Chondrocyte (in vitro differentiated cells): ENCODE data around the gene TRABD2B. TPM values are rescaled to one million over a fixed set of nuclear protein-coding genes. Genes with fewer than 3 reads are reported as not detected.

ENCODE experiments used
- DNase-seq: peaks from one replicate; pipeline ENCODE4 v3.0.0; 2021; ENCODE audit warnings: mixed read lengths, low spot score
- H3K27ac Mint-ChIP-seq: one replicate; pipeline ENCODE4 v1.8.0; 2021; ENCODE audit warnings: mild to moderate bottlenecking, moderate library complexity, mixed read lengths; ENCODE audit not compliant: unreplicated experiment
- H3K27me3 Mint-ChIP-seq: 2 replicates; pipeline ENCODE4 v1.8.0; 2021; ENCODE audit warnings: low read depth, mixed read lengths
- H3K36me3 Mint-ChIP-seq: 2 replicates; pipeline ENCODE4 v1.8.0; 2021; ENCODE audit warnings: low read depth, mixed read lengths
- H3K4me1 Mint-ChIP-seq: 2 replicates; pipeline ENCODE4 v1.8.0; 2021; ENCODE audit warnings: low read depth, mild to moderate bottlenecking, mixed read lengths
- H3K4me3 Mint-ChIP-seq: one replicate; pipeline ENCODE4 v1.8.0; 2021; ENCODE audit warnings: mild to moderate bottlenecking, moderate library complexity, mixed read lengths; ENCODE audit not compliant: unreplicated experiment
- H3K9me3 Mint-ChIP-seq: 2 replicates; pipeline ENCODE4 v1.8.0; 2021; ENCODE audit warnings: low read depth, mixed read lengths
- total RNA-seq: library from RNA; stranded (reverse); gene quantifications from 3 replicates; pipeline ENCODE4 v1.2.1, GENCODE V29; 2021
- TF ChIP-seq, protein P1 (sequence below): fragments of 200-600 bp; sonication (generic); IDR thresholded peaks from 2 replicates; pipeline ENCODE4 v1.5.0; 2021; ENCODE audit warnings: antibody characterized with exemption, mild to moderate bottlenecking, moderate library complexity

The TRABD2B gene
- total RNA-seq, 1 donor from 2014 or later, result 0.90 TPM

GRCh38 chr1:47794081-47794480, 203.1 kb downstream of the TRABD2B start:
- Mint-ChIP-seq H3K27me3 (peaks cover 18% of the 10 kb centered on the region), H3K27ac (no peak overlapping the region), H3K4me1 (peaks cover 7% of the 10 kb centered on the region), H3K36me3 (peaks cover 1% of the 10 kb centered on the region), H3K4me3 (no peak overlapping the region), H3K9me3 (no peaks in the 10 kb centered on the region)
- DNase-seq, result no peak
- TF ChIP-seq, protein P1, sequence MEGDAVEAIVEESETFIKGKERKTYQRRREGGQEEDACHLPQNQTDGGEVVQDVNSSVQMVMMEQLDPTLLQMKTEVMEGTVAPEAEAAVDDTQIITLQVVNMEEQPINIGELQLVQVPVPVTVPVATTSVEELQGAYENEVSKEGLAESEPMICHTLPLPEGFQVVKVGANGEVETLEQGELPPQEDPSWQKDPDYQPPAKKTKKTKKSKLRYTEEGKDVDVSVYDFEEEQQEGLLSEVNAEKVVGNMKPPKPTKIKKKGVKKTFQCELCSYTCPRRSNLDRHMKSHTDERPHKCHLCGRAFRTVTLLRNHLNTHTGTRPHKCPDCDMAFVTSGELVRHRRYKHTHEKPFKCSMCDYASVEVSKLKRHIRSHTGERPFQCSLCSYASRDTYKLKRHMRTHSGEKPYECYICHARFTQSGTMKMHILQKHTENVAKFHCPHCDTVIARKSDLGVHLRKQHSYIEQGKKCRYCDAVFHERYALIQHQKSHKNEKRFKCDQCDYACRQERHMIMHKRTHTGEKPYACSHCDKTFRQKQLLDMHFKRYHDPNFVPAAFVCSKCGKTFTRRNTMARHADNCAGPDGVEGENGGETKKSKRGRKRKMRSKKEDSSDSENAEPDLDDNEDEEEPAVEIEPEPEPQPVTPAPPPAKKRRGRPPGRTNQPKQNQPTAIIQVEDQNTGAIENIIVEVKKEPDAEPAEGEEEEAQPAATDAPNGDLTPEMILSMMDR, result no peak

- Mint-ChIP-seq H3K27ac (no peak overlapping the region), H3K27me3 (peaks cover 18% of the 10 kb centered on the region), H3K9me3 (no peaks in the 10 kb centered on the region), H3K4me1 (peaks cover 7% of the 10 kb centered on the region), H3K36me3 (peaks cover 1% of the 10 kb centered on the region), H3K4me3 (no peak overlapping the region)
- no peak for DNase-seq
- TF ChIP-seq, protein P1, result no peak
These were observed 203.6 kb downstream of the TRABD2B start for GRCh38 chr1:47793563-47793962.

GRCh38 chr1:47792779-47793178, 204.4 kb downstream of the TRABD2B start:
- Mint-ChIP-seq H3K36me3 (peaks cover 1% of the 10 kb centered on the region), H3K27me3 (peaks cover 20% of the 10 kb centered on the region), H3K4me3 (no peak overlapping the region)

DNA sequence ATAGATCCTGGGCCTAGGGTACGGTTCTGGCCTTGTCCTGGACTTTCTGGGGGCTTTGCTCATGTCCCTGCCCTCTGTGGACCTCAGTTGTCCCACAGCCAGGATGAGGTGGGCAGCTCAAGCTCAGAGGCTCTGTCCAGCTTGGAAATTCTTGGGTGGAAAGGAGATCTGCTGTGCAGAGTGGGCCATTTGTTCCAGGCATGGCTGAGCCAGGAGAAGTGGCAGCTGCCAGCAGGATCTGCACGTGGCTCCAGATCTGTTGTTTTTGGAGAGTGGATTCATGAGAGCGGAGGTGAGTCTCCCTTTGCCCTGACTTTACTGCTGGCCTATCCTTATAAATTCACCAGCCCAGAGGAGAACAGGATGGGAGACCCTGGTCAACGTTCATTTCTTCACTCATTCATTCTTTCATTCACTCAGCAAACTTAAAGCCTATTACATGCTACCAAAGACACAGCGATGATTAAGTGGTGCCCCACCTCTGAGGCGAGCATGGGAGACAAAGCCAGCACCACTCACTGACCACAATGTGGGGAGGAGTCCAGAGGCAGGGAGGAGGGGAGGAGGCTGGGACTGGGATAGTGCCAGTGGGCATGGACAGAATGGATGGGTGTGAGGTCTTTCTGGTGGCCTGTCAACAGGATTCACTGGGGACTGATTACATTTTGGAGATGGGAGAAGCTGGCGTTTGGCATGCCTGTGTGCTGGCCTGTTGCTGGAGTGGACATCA, 205.1 kb downstream of the TRABD2B start:
- Mint-ChIP-seq H3K4me3 (no peak overlapping the region), H3K4me1 (peaks cover 6% of the 10 kb centered on the region), H3K36me3 (peaks cover 1% of the 10 kb centered on the region), H3K9me3 (no peaks in the 10 kb centered on the region), H3K27me3 (peaks cover 24% of the 10 kb centered on the region), H3K27ac (no peak overlapping the region)
- TF ChIP-seq, protein P1, result no peak
- no peak for DNase-seq

More at GRCh38 chr1:47792779-47793178, 204.4 kb downstream of the TRABD2B start:
- no peaks in the 10 kb centered on the region for H3K9me3 Mint-ChIP-seq
- TF ChIP-seq, protein P1, result no peak
- no peak overlapping the region for H3K27ac Mint-ChIP-seq
- DNase-seq, result no peak
- H3K4me1 Mint-ChIP-seq, result peaks cover 7% of the 10 kb centered on the region

GRCh38 chr1:47788761-47789160, 208.4 kb downstream of the TRABD2B start:
- Mint-ChIP-seq H3K4me1 (no peaks in the 10 kb centered on the region), H3K27me3 (peaks cover 32% of the 10 kb centered on the region), H3K27ac (no peak overlapping the region), H3K9me3 (no peaks in the 10 kb centered on the region), H3K36me3 (peaks cover 1% of the 10 kb centered on the region), H3K4me3 (no peak overlapping the region)
- TF ChIP-seq, protein P1, result no peak
- DNase-seq, result no peak
